ENCODE measurements around the gene PRELID3B. TPM values are rescaled to one million over a fixed set of nuclear protein-coding genes. Genes with fewer than 3 reads are reported as not detected.

Gene PRELID3B
- total RNA-seq, 1 donor: 75.7 TPM

- TF ChIP-seq CTCF (IDR thresholded peaks at IDR 0.05; ENCODE audit: insufficient read depth, low read length): no peak
- no peak for DNase-seq (ENCODE audit: low read depth)
- peak overlapping the region; percentile 69 for H3K4me3 ChIP-seq (ENCODE audit: low read depth, low read length)
Observed at GRCh38 chr20:59031564-59032022, 11.0 kb downstream of the PRELID3B start.

- DNase-seq (ENCODE audit: low read depth): no peak
- no peak for TF ChIP-seq CTCF (IDR thresholded peaks at IDR 0.05; ENCODE audit: insufficient read depth, low read length)
- peak overlapping the region; percentile 69 for H3K4me3 ChIP-seq (ENCODE audit: low read depth, low read length)
Observed at GRCh38 chr20:59030911-59031563, 11.5 kb downstream of the PRELID3B start.

GRCh38 chr20:59028812-59029211 is 13.8 kb downstream of the PRELID3B start:
- no peak for DNase-seq (ENCODE audit: low read depth)
- H3K4me3 ChIP-seq (ENCODE audit: low read depth, low read length): peak overlapping the region; percentile 50
- TF ChIP-seq CTCF (IDR thresholded peaks at IDR 0.05; ENCODE audit: insufficient read depth, low read length): no peak

GRCh38 chr20:59027741-59028320 is 14.8 kb downstream of the PRELID3B start:
- TF ChIP-seq CTCF (IDR thresholded peaks at IDR 0.05; ENCODE audit: insufficient read depth, low read length): no peak
- H3K4me3 ChIP-seq (ENCODE audit: low read depth, low read length): no peak overlapping the region
- DNase-seq (ENCODE audit: low read depth): peak; percentile 50

GRCh38 chr20:59026904-59027740 is 15.5 kb downstream of the PRELID3B start:
- no peak for TF ChIP-seq CTCF (IDR thresholded peaks at IDR 0.05; ENCODE audit: insufficient read depth, low read length)
- DNase-seq (ENCODE audit: low read depth): no peak
- no peak overlapping the region for H3K4me3 ChIP-seq (ENCODE audit: low read depth, low read length)

- H3K4me3 ChIP-seq (ENCODE audit: low read depth, low read length): no peak overlapping the region
- TF ChIP-seq CTCF (IDR thresholded peaks at IDR 0.05; ENCODE audit: insufficient read depth, low read length): no peak
- no peak for DNase-seq (ENCODE audit: low read depth)
Observed at GRCh38 chr20:59025511-59025910, 17.1 kb downstream of the PRELID3B start.

Data from fibroblast of the aortic adventitia (primary cell).